ENCODE results near the gene ASB18.

DNA sequence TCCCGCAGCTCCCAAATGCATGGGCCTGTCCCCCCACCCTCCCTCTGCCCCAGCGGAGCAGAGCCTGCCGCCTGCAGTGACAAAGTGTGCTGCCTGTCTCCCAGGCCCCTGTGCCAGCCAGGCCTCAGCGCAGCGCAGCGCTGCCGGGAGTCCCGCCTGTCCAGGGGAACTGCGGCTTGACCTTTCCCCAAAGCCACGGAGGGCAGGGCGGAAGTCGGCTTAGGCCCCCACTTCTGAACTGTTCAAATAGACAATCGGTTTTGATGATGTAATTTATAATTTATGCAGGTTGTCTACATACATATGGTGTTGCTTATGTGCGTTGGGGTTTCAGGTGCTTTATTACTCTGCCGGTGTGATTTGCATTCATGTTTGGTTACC is 103.1 kb downstream of the ASB18 start:
- no peak for TF ChIP-seq CTCF (IDR thresholded peaks at IDR 0.05)
- no peak for TF ChIP-seq POLR2A (IDR thresholded peaks at IDR 0.05)

Measured in tibial nerve (tissue), 3 donors.